Measurements from ENCODE around the gene RNF8.

RNF8 gene

GRCh38 chr6:37362101-37362828, 8.5 kb downstream of the RNF8 start:
- no peak for DNase-seq

GRCh38 chr6:37365791-37366190, 12.0 kb downstream of the RNF8 start:
- DNase-seq: no peak

- no peak for DNase-seq
These were observed 13.1 kb downstream of the RNF8 start for GRCh38 chr6:37366910-37367309.

- DNase-seq: no peak
These were observed 15.2 kb downstream of the RNF8 start for GRCh38 chr6:37368961-37369320.

- DNase-seq: no peak
These were observed 15.8 kb downstream of the RNF8 start for GRCh38 chr6:37369321-37370201.

GRCh38 chr6:37371154-37372083, 17.6 kb downstream of the RNF8 start:
- no peak for DNase-seq

GRCh38 chr6:37372116-37372515, 18.3 kb downstream of the RNF8 start:
- no peak for DNase-seq

- no peak for DNase-seq
These were observed 20.2 kb downstream of the RNF8 start for GRCh38 chr6:37373822-37374471.

- DNase-seq: no peak
These were observed 21.6 kb downstream of the RNF8 start for GRCh38 chr6:37375376-37375775.

GRCh38 chr6:37376078-37376743, 22.4 kb downstream of the RNF8 start:
- no peak for DNase-seq

GRCh38 chr6:37381579-37381978, 27.8 kb downstream of the RNF8 start:
- no peak for DNase-seq

GRCh38 chr6:37382994-37383765, 29.4 kb downstream of the RNF8 start:
- no peak for DNase-seq

- no peak for DNase-seq
These were observed 34.8 kb downstream of the RNF8 start for GRCh38 chr6:37388578-37388977.

GRCh38 chr6:37389857-37390256, 36.1 kb downstream of the RNF8 start:
- no peak for DNase-seq

- DNase-seq: no peak
These were observed 37.3 kb downstream of the RNF8 start for GRCh38 chr6:37391120-37391519.

- no peak for DNase-seq
These were observed 39.0 kb downstream of the RNF8 start for GRCh38 chr6:37392821-37393220.

GRCh38 chr6:37393381-37393929, 39.7 kb downstream of the RNF8 start:
- no peak for DNase-seq

- DNase-seq: no peak
These were observed 42.9 kb downstream of the RNF8 start for GRCh38 chr6:37396571-37397180.

GRCh38 chr6:37399131-37399530, 45.3 kb downstream of the RNF8 start:
- no peak for DNase-seq

GRCh38 chr6:37399795-37400490, 46.2 kb downstream of the RNF8 start:
- DNase-seq: no peak
